OCI-LY7 (cell line): ENCODE results near the gene KCNG1.

Experiments used
- CTCF ChIP-seq: fragments of 200-600 bp; sonication (generic); conservative IDR thresholded peaks from 2 replicates; pipeline ENCODE4 v1.5.1; 2014; ENCODE audit warnings: mild to moderate bottlenecking, antibody characterized with exemption, low read length, moderate library complexity, mixed read lengths
- EZH2phosphoT487 ChIP-seq: fragments of 200-600 bp; sonication (generic); IDR thresholded peaks from 2 replicates; pipeline ENCODE4 v1.6.1; 2018; ENCODE audit warnings: low read depth, borderline replicate concordance, mild to moderate bottlenecking, mixed run types, antibody characterized with exemption, low read length, moderate library complexity, mixed read lengths

GRCh38 chr20:50980071-50980681, 42.7 kb downstream of the KCNG1 start:
- TF ChIP-seq CTCF (no peak), EZH2phosphoT487 (no peak)
